CD1c-positive myeloid dendritic cell (primary cell): ENCODE measurements around the gene PIGT.

Experiments
- DNase-seq: peaks from one replicate; pipeline ENCODE4 v3.0.0-alpha.2; 2016; ENCODE audit errors: extremely low spot score

The PIGT gene

DNA sequence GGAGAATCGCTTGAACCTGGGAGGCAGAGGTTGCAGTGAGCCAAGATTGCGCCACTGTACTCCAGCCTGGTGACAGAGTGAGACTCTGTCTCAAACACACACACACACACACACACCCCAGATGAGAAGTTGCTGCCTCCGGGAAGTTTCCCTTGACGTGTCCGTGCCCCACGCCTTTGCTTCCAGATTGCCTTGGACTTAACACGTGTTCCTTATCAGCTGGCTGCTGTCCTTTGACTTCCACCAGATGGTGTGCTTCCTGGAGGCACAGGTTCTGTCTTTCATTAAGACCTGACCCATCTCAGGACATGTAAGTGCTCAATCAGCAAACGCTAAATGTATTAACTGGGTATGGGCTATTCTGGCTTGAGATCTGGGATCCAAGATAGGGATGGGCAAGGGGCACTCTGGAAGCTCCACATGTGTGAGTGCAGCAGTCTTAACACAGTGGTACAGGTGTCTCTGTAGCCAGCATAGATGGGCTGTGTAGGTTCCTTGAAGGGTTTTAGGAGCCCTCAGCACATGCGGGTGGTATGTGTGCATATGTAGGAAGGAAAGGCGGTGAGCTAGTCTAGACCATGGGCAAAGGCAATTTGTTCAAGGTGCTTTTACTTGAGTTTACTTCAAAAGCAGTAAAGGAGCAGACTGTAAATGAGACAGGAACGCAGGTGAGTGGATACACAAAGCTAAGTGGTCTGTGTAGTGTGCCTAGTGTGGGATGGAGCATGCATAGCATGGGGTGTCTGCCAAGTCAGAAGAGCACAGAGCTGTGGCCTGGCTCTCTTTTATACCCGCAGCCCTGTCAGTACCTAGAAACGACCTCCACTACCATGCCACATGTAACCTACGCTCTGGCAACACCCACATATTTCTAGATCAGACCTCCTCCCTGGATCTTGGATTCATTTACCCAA is 11.6 kb downstream of the PIGT start:
- DNase-seq = no peak

DNA sequence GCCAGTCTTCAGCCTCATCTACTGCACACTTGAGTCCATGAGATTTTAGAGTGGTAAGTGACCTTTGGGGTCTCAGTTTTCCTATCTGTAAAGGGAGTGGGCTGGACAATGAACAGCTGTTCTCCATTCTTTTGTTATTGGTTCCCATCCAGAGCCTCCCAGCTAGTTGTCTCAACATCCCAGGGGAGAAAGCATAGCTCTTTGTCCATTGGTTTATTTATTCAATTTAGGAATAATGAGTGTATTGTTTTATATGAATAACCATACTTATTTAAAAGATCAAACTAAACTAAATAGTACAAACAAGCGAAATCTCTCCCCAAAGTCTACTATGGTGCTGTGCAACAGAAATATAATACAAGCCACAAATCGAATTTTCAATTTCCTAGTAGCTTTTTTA is 13.7 kb downstream of the PIGT start:
- no peak for DNase-seq

GRCh38 chr20:45432294-45432693 is 16.4 kb downstream of the PIGT start:
- DNase-seq = peak; percentile 41

GRCh38 chr20:45433316-45433715 is 17.4 kb downstream of the PIGT start:
- no peak for DNase-seq

DNA sequence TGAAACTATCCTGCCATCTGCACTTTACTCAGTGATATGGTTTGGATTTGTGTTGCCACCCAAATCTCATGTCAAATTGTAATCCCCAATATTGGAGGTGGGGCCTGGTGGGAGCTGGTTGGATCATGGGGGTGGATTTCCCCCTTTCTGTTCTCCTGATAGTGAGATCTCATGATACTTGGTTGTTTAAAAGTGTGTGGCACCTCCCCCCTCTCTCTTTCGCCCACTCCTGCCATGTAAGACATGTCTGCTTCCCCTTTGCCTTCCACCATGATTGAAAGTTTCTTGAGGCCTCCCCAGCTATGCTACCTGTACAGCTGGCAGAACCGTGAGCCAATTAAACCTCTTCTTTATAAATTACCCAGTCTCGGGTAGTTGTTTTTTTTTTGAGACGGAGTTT is 18.0 kb downstream of the PIGT start:
- peak; percentile 21 for DNase-seq

- peak; percentile 91 for DNase-seq
Measured at GRCh38 chr20:45436732-45437485, 21.0 kb downstream of the PIGT start.

DNA sequence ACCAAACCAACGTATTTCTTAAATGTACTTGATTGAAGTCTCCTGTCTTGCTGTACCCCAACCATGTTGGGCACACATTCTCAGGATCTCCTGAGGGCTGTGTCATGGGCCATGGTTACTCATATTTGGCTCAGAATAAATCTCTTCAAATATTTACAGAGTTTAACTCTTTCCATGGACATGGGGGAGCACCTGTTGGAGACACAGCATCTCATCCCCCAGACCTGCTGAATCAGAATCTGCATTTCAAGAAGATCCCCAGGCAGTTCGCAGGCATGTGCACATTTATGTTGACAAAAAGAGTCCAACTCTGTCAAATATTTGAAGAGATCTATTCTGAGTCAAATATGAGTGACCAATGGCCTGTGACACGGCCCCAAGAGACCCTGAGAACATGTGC is 24.5 kb downstream of the PIGT start:
- DNase-seq = no peak

DNA sequence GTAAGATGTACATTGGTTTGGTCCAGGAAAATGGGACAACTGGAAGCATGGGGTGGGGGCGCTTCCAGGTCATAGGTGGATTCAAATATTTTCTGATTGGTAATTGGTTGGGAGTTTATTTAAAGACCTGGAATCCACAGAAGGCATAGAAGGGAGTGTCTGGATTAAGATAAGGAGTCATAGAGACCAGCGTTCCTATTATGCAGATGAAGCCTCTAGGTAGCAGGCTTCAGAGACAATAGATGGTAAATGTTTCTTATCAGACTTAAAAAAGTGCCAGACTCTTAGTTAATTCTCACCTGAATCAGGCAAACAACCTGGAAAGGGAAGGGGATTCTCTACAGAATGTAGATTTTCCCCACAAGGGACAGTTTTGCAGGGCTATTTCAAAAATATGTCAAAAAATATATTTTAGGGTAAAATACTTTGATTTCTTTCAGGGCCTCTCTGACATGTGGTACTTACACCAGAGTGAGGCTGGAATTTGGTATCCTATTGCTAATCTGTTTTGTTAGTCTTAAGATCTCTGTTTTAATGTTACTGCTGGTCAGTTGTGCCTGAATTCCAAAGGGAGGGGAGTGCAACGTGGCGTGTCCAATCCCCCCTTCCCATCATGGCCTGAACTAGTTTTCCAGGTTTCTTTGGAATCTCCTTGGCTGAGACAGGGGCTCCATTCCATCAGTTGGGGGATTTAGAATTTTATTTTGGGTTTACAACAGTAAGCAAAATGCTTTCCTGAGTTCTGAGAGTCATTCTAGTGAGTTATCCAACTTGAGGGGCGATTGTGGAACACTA is 25.1 kb downstream of the PIGT start:
- DNase-seq = no peak

DNA sequence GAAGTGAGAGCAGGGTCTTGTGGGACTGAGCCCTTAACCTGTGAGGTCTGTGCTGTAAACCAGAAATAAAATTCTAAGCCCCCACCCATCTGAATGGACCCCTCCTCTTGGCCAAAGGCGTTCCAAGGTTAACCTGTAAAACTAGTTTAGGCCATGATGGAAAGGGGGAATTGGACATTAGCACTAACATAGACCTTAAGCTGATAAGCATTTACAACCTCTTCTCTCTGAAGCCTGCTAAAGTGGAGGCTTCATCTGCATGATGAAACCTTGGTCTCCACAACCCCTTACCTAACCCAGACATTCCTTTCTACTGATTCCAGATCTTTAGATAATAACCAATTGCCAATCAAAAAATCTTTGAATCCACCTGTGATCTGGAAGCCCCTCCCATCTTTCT is 25.8 kb downstream of the PIGT start:
- DNase-seq = no peak

DNA sequence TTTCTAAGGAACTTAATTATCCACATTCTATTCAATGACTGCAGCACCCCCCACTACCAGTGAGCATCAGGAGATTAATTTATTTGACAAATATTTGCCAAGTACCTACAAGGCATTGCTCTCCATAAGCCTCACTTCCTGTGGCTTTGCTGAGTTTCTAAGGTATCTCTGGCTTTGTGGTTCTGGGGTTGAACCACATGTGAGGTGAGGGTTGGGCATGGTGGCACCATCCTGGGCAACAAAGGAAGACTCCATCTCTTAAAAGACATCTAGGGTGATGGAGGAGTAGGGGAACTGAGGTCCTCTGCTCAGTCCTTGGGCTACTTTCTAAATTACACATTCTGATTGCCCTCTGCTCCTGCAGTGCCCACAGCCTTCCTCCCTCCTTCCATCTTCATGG is 28.1 kb downstream of the PIGT start:
- no peak for DNase-seq

DNA sequence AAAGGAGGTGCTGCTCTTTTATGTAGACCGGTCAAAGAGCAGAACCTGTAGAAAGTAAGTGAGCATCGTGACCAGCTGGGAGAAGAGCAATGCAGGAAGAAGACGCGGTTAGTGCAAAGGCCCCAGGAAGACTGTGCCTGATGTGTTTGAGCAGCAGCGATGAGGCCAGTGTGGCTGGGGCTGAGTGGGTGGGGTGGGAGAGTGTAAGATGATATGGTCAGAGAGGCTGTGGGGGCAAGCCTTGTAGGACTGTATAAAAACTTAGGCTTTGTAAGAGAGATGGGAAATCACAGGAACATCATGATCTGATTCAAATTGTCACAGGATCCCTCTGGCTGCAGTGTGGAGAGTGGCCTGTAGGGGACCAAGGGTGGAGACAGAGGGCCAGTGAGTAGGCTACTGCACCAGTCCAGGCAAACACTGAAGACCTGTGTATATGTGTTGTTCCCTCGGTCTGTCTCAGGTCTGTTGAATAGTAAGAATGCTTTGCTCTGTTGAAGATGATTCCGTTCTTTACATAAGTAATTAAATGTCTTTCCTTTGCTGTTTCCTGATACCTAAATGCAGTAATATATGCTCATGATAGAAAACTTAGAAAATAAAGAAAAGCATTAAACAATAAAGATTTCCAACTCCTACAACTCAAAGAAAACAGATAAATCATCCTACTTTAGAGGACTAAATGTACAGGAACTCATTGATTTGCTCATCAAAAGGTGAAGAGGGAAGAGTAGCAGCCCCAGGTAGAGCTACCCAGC is 30.0 kb downstream of the PIGT start:
- DNase-seq = peak; percentile 42

DNA sequence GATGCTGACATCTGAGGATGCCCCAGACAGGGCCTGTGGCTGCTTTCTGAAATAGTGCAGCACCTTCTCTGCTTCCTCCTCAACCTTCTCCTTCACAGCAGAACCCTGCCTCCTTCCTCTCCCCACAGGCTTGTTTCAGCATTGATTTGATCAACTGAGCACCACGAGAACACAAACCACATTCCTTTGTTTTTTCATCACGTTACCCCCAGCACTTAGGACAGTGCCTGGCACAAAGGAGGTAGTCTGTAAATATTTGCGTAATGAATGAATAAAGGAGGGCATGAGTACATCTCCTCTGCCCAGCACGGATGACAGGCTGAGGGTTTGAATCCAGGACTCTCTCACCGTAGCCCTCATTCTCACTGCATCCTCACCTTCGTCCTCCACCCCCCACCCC is 32.3 kb downstream of the PIGT start:
- DNase-seq = no peak

- no peak for DNase-seq
Measured at GRCh38 chr20:45449528-45449927, 33.6 kb downstream of the PIGT start.

DNA sequence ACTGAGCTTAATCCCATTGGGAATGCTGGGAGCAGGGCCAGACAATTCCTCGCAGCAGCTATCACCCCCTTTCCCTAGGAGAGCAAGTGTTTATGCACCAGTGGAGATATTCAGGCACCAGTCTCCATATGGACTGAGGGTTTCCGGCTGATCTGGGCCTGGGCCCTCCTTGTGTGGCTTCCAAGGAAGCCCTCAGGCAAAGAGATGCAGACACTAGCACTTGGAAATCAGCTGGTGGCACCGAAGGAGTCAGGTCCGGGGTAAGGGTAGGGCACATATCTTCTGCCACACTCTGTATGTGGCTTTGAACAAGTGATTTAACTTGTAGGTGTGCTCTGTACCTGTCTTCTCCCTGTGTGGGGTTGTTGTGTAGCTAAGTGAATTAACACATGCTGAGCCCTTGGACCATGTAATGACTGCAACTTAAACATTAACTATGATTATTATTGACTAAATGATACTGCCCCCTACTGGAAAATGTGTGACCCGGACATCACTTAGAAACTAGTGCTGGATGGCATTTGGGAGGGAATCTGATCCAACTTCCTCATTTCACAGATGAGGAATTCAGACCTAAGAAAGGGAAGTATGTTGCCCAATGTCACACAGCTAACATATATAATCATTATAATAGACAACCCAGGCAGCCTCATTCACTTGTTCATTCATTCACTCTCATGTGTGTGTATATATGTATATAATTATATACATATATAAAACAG is 34.3 kb downstream of the PIGT start:
- DNase-seq = peak; percentile 91

DNA sequence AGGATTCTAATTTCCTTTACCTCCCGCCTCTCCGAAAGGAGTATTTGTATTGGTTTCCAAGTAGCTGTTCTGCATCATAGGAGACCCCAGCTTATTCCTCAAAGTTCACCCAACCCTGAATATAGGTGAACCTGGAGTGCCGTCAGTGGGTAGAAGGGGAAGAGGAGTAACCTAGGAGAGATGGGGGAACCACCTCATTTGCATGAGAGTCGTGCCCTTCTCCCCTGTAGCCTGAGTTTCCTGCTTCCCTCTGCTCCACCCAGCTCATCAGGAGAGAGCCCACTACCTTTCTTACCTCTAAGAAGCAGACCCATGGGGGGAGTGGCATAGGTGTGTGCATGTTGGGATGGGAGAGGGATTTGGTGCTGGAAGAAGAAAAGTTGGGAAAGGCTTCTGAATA is 36.3 kb downstream of the PIGT start:
- no peak for DNase-seq

- peak; percentile 43 for DNase-seq
Measured at GRCh38 chr20:45452772-45453691, 37.1 kb downstream of the PIGT start.

- DNase-seq = no peak
Measured at GRCh38 chr20:45456632-45457031, 40.7 kb downstream of the PIGT start.

DNA sequence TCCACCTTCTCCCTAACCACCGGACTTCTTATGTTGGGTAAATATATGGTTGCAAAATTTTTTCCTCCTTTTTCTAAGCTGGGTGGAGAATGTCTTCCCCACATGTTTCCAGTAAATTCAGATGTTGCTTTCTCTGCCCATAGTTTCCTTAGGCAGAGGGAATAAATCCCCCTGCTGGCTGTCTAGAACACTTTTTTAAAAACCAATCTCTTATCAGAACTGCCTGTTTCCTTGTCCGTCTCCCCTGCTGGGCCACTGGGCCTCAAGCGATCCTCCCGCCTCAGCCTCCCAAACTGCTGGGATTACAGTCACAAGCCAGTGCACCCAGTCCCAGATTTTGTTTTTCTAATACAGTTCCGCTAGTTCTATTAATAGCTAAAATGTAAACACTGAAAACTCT is 43.7 kb downstream of the PIGT start:
- DNase-seq = no peak

DNA sequence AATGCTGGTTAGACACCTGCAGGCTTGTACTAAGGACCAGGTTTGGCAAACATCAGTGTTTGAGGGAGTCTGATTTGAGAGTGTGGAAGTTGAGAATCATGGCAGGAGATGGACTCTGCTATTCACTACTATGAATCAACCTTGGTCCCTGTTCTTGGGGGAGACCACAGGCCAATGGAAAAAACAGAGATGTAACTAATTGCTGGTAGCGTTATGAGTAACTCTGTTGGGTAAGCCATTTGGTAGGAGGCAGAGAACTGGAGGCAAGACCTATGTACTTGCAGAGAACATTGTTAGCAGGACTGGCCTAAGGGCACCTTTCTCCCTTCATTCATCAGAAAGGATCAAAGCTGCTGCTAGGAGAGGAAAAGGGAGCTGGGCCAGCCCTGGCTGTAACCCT is 45.3 kb downstream of the PIGT start:
- DNase-seq = no peak
